ENCODE results near the gene LYL1. TPM values are rescaled to one million over a fixed set of nuclear protein-coding genes. Genes with fewer than 3 reads are reported as not detected.

LYL1 gene
- total RNA-seq, 4 donors from 2014 or later, result 21.1 to 43.5 (median 25.8) TPM

GRCh38 chr19:13097033-13097462 lies 5.6 kb downstream of the LYL1 start:
- H3K27ac ChIP-seq, result peak overlapping the region; percentile 79 to 93 (median 86)
- no peaks in the 10 kb centered on the region for H3K27me3 ChIP-seq
- peak overlapping the region in 3 of 4 donors; percentile 29 to 57 (median 43) for H3K4me3 ChIP-seq
- 54 to 56% methylated on average over 20 of the region's 20 CpGs for WGBS, 2 donors
- peaks cover 0 to 8% (median 0%) of the 10 kb centered on the region in 3 donors for H3K36me3 ChIP-seq
- TF ChIP-seq EP300 (IDR thresholded peaks at IDR 0.05) (peak in 1 of 2 donors; percentile 29), POLR2A (IDR thresholded peaks at IDR 0.05) (no peak)
- DNase-seq (ENCODE audit: low spot score in 2 of 2), result no peak
- H3K9me3 ChIP-seq, result no peaks in the 10 kb centered on the region
- peaks cover 0 to 92% (median 67%) of the 10 kb centered on the region in 4 donors for H3K4me1 ChIP-seq

- peak overlapping the region in 2 of 4 donors; percentile 35 to 40 for H3K4me3 ChIP-seq
- H3K27me3 ChIP-seq, result no peaks in the 10 kb centered on the region
- H3K27ac ChIP-seq, result peak overlapping the region; percentile 49 to 88 (median 82)
- peaks cover 0 to 8% (median 0%) of the 10 kb centered on the region in 3 donors for H3K36me3 ChIP-seq
- no peak for TF ChIP-seq EP300 (IDR thresholded peaks at IDR 0.05)
- TF ChIP-seq CTCF (IDR thresholded peaks at IDR 0.05), result peak in 2 of 5 experiments; percentile 5 to 10
- TF ChIP-seq POLR2A (IDR thresholded peaks at IDR 0.05), result peak in 1 of 2 donors; percentile 10
- H3K9me3 ChIP-seq, result no peaks in the 10 kb centered on the region
- H3K4me1 ChIP-seq, result peaks cover 0 to 92% (median 73%) of the 10 kb centered on the region in 4 donors
- DNase-seq (ENCODE audit: low spot score in 2 of 2), result no peak
- WGBS, 2 donors, result 67 to 70% methylated on average over 33 to 40 of the region's 44 CpGs
Observed at GRCh38 chr19:13095934-13096927, 6.4 kb downstream of the LYL1 start.

GRCh38 chr19:13095393-13095784 lies 7.3 kb downstream of the LYL1 start:
- Histone ChIP-seq H3K4me1 (peaks cover 0 to 92% (median 77%) of the 10 kb centered on the region in 4 donors), H3K9me3 (no peaks in the 10 kb centered on the region), H3K4me3 (peak overlapping the region in 2 of 4 donors; percentile 35 to 40), H3K36me3 (peaks cover 0 to 10% (median 0%) of the 10 kb centered on the region in 3 donors), H3K27ac (peak overlapping the region in 3 of 4 donors; percentile 77 to 88 (median 88)), H3K27me3 (no peaks in the 10 kb centered on the region)
- 60 to 66% methylated on average over 16 to 25 of the region's 25 CpGs for WGBS, 2 donors
- DNase-seq (ENCODE audit: low spot score in 2 of 2), result no peak
- TF ChIP-seq POLR2A (IDR thresholded peaks at IDR 0.05), result no peak
- TF ChIP-seq EP300 (IDR thresholded peaks at IDR 0.05), result no peak
- no peak for TF ChIP-seq CTCF (IDR thresholded peaks at IDR 0.05)

GRCh38 chr19:13094771-13095392 lies 7.8 kb downstream of the LYL1 start:
- 40 to 56% methylated on average over 16 of the region's 16 CpGs for WGBS, 2 donors
- TF ChIP-seq POLR2A (IDR thresholded peaks at IDR 0.05) (peak in 1 of 2 donors; percentile 2), EP300 (IDR thresholded peaks at IDR 0.05) (no peak)
- no peak for DNase-seq (ENCODE audit: low spot score in 2 of 2)

GRCh38 chr19:13094106-13094504 lies 8.6 kb downstream of the LYL1 start:
- H3K4me1 ChIP-seq, result peaks cover 0 to 98% (median 80%) of the 10 kb centered on the region in 4 donors
- WGBS, 2 donors, result 26 to 29% methylated on average over 5 of the region's 5 CpGs

More at GRCh38 chr19:13094771-13095392, 7.8 kb downstream of the LYL1 start:
- H3K27ac ChIP-seq, result peak overlapping the region; percentile 72 to 88 (median 82)
- H3K9me3 ChIP-seq, result no peaks in the 10 kb centered on the region
- H3K4me1 ChIP-seq, result peaks cover 0 to 92% (median 80%) of the 10 kb centered on the region in 4 donors
- H3K36me3 ChIP-seq, result peaks cover 0 to 13% (median 0%) of the 10 kb centered on the region in 3 donors
- H3K4me3 ChIP-seq, result peak overlapping the region in 2 of 4 donors; percentile 35 to 40
- no peaks in the 10 kb centered on the region for H3K27me3 ChIP-seq

More at GRCh38 chr19:13094106-13094504, 8.6 kb downstream of the LYL1 start:
- Histone ChIP-seq H3K4me3 (no peak overlapping the region), H3K36me3 (peaks cover 0 to 21% (median 0%) of the 10 kb centered on the region in 3 donors), H3K27me3 (no peaks in the 10 kb centered on the region), H3K27ac (peak overlapping the region; percentile 72 to 88 (median 82)), H3K9me3 (no peaks in the 10 kb centered on the region)
- DNase-seq (ENCODE audit: low spot score in 2 of 2), result no peak
- TF ChIP-seq POLR2A (IDR thresholded peaks at IDR 0.05) (no peak), CTCF (IDR thresholded peaks at IDR 0.05) (peak in 1 of 5 experiments; percentile 1)
